HEK293 (cell line): ENCODE measurements around the gene ACTRT2.
A peak's percentile ranks its signal among the peaks of the same experiment; 100 is the strongest.

Source experiments
- CTCF ChIA-PET: fragments of 350-600 bp; formaldehyde crosslinking; extraction: SDS; loops from one replicate; lab custom pipeline; 2021; ENCODE audit warnings: antibody characterized with exemption; lab: Yijun Ruan, JAX
- POLR2A ChIA-PET: fragments of 300-600 bp; formaldehyde crosslinking; extraction: SDS; loops from one replicate; lab custom pipeline; 2020; ENCODE audit warnings: antibody characterized with exemption, inconsistent platforms; lab: Yijun Ruan, JAX
- H3K27ac ChIP-seq: fragments of 200-500 bp; sonication (Bioruptor generic); 2 replicates; pipeline ENCODE4 v1.5.1; 2014; ENCODE audit warnings: low read depth, low read length, control low read depth, inconsistent platforms; ENCODE audit errors: extremely low read depth
- H3K36me3 ChIP-seq, 2 experiments: fragments of 200-500 bp in 1 of 2; sonication (Bioruptor generic) in 1 of 2; 1 replicate in 1 of 2; 2 replicates in 1 of 2; pipeline ENCODE4 v1.5.1; 2014 to 2017; ENCODE audit warnings: inconsistent platforms in 2 of 2, low read length in 2 of 2; ENCODE audit not compliant: control insufficient read depth in 2 of 2, insufficient read depth in 1 of 2
- H3K4me1 ChIP-seq: fragments of 200-500 bp; sonication (Bioruptor generic); 2 replicates; pipeline ENCODE4 v1.5.1; 2014; ENCODE audit warnings: mild to moderate bottlenecking, low read length, inconsistent platforms; ENCODE audit not compliant: control insufficient read depth, insufficient read depth
- H3K4me3 ChIP-seq: 2 replicates; pipeline ENCODE4 v1.5.1; 2011; ENCODE audit warnings: low read depth, mild to moderate bottlenecking, control low read depth, low read length, moderate library complexity
- H3K9me3 ChIP-seq: fragments of 200-500 bp; sonication (Bioruptor generic); 2 replicates; pipeline ENCODE4 v1.5.1; 2014; ENCODE audit warnings: low read depth, low read length, inconsistent platforms; ENCODE audit not compliant: control insufficient read depth, insufficient read depth
- EGR2 ChIP-seq: fragments of 450-650 bp; formaldehyde crosslinking; IDR thresholded peaks from 2 replicates; pipeline ENCODE4 v1.5.1; 2016; ENCODE audit warnings: low read depth, missing biosample characterization, missing genetic modification characterization
- HOXD13 ChIP-seq: sonication (generic); formaldehyde crosslinking; IDR thresholded peaks from 2 replicates; pipeline ENCODE4 v1.8.0; 2022; ENCODE audit warnings: missing genetic modification reagents, borderline replicate concordance
- IKZF3 ChIP-seq: fragments of 450-650 bp; IDR thresholded peaks from 2 replicates; pipeline ENCODE4 v1.5.0; 2018; ENCODE audit warnings: missing biosample characterization, mild to moderate bottlenecking, missing genetic modification characterization, moderate library complexity
- KLF10 ChIP-seq: fragments of 450-650 bp; IDR thresholded peaks from 2 replicates; pipeline ENCODE4 v1.5.1; 2018; ENCODE audit warnings: missing biosample characterization, mild to moderate bottlenecking, missing genetic modification characterization
- KLF16 ChIP-seq: fragments of 450-650 bp; formaldehyde crosslinking; IDR thresholded peaks from 2 replicates; pipeline ENCODE4 v1.5.1; 2017; ENCODE audit warnings: missing biosample characterization, missing genetic modification characterization
- OVOL3 ChIP-seq: fragments of 450-650 bp; formaldehyde crosslinking; IDR thresholded peaks from 2 replicates; pipeline ENCODE4 v1.5.1; 2016; ENCODE audit warnings: missing biosample characterization, missing genetic modification characterization
- REPIN1 ChIP-seq: fragments of 450-650 bp; formaldehyde crosslinking; IDR thresholded peaks from 2 replicates; pipeline ENCODE4 v1.5.1; 2017; ENCODE audit warnings: missing biosample characterization, missing genetic modification characterization, low read depth
- SCRT2 ChIP-seq: fragments of 450-650 bp; formaldehyde crosslinking; IDR thresholded peaks from 2 replicates; pipeline ENCODE4 v1.5.1; 2016; ENCODE audit warnings: missing biosample characterization, missing genetic modification characterization
- SETDB1 ChIP-seq: IDR thresholded peaks from one replicate; pipeline ENCODE4 v1.6.1; 2017; ENCODE audit warnings: mild to moderate bottlenecking, low read length, moderate library complexity, mixed read lengths; ENCODE audit not compliant: insufficient read length
- SP7 ChIP-seq: fragments of 450-650 bp; formaldehyde crosslinking; IDR thresholded peaks from 2 replicates; pipeline ENCODE4 v1.5.1; 2016; ENCODE audit warnings: missing biosample characterization, missing genetic modification characterization
- YY2 ChIP-seq: fragments of 450-650 bp; formaldehyde crosslinking; IDR thresholded peaks from 2 replicates; pipeline ENCODE4 v1.5.1; 2016; ENCODE audit warnings: missing biosample characterization, missing genetic modification characterization
- ZFHX2 ChIP-seq: fragments of 450-650 bp; formaldehyde crosslinking; conservative IDR thresholded peaks from 2 replicates; pipeline ENCODE4 v1.5.1; 2016; ENCODE audit warnings: missing biosample characterization, missing genetic modification characterization
- ZNF24 ChIP-seq: fragments of 450-650 bp; formaldehyde crosslinking; IDR thresholded peaks from 2 replicates; pipeline ENCODE4 v1.5.1; 2016; ENCODE audit warnings: missing biosample characterization, missing genetic modification characterization
- ZNF324 ChIP-seq: fragments of 450-650 bp; formaldehyde crosslinking; IDR thresholded peaks from 2 replicates; pipeline ENCODE4 v1.5.1; 2016; ENCODE audit warnings: missing biosample characterization, missing genetic modification characterization
- ZNF416 ChIP-seq: fragments of 450-650 bp; formaldehyde crosslinking; IDR thresholded peaks from 2 replicates; pipeline ENCODE4 v1.5.1; 2016; ENCODE audit warnings: missing biosample characterization, missing genetic modification characterization
- ZNF423 ChIP-seq: fragments of 450-650 bp; formaldehyde crosslinking; IDR thresholded peaks from 2 replicates; pipeline ENCODE4 v1.5.1; 2016; ENCODE audit warnings: missing biosample characterization, missing genetic modification characterization
- ZNF529 ChIP-seq: fragments of 450-650 bp; formaldehyde crosslinking; IDR thresholded peaks from 2 replicates; pipeline ENCODE4 v1.5.1; 2017; ENCODE audit warnings: missing genetic modification characterization, missing biosample characterization; ENCODE audit not compliant: insufficient replicate concordance
- ZNF596 ChIP-seq: fragments of 450-650 bp; IDR thresholded peaks from 2 replicates; pipeline ENCODE4 v1.5.0; 2018; ENCODE audit warnings: missing biosample characterization, mild to moderate bottlenecking, missing genetic modification characterization, moderate library complexity
- ZNF621 ChIP-seq: fragments of 450-650 bp; formaldehyde crosslinking; IDR thresholded peaks from 2 replicates; pipeline ENCODE4 v1.5.1; 2017; ENCODE audit warnings: missing biosample characterization, missing genetic modification characterization
- ZNF624 ChIP-seq: fragments of 450-650 bp; formaldehyde crosslinking; IDR thresholded peaks from 2 replicates; pipeline ENCODE4 v1.5.1; 2017; ENCODE audit warnings: missing biosample characterization, missing genetic modification characterization
- ZNF654 ChIP-seq: fragments of 450-650 bp; formaldehyde crosslinking; IDR thresholded peaks from 2 replicates; pipeline ENCODE4 v1.5.1; 2016; ENCODE audit warnings: low read depth, missing biosample characterization, missing genetic modification characterization
- ZSCAN23 ChIP-seq: fragments of 450-650 bp; formaldehyde crosslinking; IDR thresholded peaks from 2 replicates; pipeline ENCODE4 v1.5.1; 2016; ENCODE audit warnings: missing biosample characterization, missing genetic modification characterization
- TF ChIP-seq, protein P1 (sequence below): fragments of 450-650 bp; formaldehyde crosslinking; IDR thresholded peaks from 2 replicates; pipeline ENCODE4 v1.5.1; 2016; ENCODE audit warnings: missing biosample characterization, missing genetic modification characterization
- TF ChIP-seq, protein P2 (sequence below): fragments of 450-650 bp; formaldehyde crosslinking; IDR thresholded peaks from 2 replicates; pipeline ENCODE4 v1.5.1; 2016; ENCODE audit warnings: missing biosample characterization, missing genetic modification characterization

Gene ACTRT2

DNA sequence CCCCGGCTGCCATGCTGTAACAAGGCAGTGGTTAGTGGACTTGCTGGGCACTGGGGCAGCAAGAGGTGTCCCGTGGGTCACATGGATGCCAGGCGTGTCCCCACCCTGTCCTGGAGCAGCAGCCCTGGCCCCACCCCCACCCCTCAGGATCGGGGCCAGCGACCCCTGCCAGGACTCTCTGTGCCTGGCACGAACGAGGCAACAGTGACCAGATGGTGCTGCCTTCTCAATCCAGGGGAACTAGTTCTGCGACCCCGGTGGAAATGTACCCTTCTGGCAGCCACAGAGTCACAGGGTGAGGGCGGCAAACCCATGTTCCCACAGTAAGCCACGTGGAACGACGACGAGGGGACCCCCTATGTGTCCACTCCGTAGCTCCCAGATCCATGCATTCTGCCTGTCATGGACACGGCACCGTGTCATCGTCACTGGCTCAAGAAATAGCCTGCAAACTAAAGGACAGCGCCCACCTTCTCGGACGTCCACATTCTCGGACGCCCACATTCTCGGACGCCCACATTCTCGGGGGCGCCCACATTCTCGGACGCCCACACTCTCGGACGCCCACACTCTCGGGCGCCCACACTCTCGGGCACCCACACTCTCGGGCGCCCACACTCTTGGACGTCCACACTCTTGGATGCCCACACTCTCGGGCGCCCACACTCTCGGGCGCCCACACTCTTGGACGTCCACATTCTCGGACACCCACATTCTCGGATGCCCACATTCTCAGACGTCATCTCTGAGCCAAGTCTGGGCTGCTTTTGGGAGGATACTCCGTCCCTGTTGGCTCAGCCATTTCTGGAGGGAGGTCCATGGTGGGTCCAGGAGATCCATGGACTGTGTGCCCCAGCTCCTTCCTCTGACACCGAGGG is 19.6 kb upstream of the ACTRT2 start:
- CTCF ChIA-PET, result no interaction called here
- no peaks in the 10 kb centered on the region for H3K4me1 ChIP-seq
- H3K4me3 ChIP-seq, result no peak overlapping the region

DNA sequence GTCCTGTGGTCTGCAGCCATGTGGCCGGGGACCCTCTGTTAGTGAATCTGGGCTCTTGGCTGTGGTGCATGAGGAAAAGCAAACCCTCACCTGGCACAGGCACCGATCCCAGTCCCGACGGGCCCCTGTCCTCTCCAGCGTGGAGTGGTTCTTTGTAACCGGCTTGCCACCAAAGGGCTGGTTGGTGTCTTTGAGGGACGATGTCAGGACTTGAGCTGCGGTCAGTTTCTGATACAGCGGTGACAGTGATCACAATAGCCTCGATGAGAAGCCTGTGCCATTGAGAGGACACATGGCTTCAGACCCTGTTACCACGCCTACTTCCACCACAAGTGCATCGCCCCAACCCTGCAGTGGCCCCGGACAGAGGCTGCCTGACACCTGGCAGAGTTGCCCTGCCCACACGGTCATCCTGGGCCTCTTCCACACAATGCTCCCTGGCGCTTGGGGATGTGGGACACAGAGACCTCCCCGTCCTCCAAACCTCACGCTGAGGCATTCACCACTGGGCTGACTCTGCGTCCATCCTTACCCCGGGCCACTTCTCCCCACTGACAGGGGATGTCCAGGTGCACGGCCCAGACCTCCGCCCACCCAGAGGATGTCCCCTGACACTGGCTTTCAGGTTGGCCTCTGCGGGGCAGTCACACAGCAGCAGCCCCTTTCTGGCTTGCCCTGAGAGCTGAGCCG is 18.8 kb upstream of the ACTRT2 start:
- TF ChIP-seq ZNF24 (tag by site-specific recombination) (no peak), OVOL3 (tag by site-specific recombination) (no peak), REPIN1 (no peak), SCRT2 (tag by site-specific recombination) (no peak), KLF10 (tag by site-specific recombination) (no peak), ZNF624 (tag by site-specific recombination) (no peak), ZNF621 (tag by site-specific recombination) (no peak), ZNF416 (tag by site-specific recombination) (no peak), ZNF529 (no peak), ZNF324 (tag by site-specific recombination) (no peak), ZNF423 (tag by site-specific recombination) (no peak), ZNF596 (tag by site-specific recombination) (no peak), HOXD13 (CRISPR knock-in tag) (no peak), ZSCAN23 (tag by site-specific recombination) (no peak), SP7 (tag by site-specific recombination) (no peak), IKZF3 (tag by site-specific recombination) (no peak), KLF16 (tag by site-specific recombination) (no peak), ZNF654 (tag by site-specific recombination) (no peak)
- TF ChIP-seq, protein P1, sequence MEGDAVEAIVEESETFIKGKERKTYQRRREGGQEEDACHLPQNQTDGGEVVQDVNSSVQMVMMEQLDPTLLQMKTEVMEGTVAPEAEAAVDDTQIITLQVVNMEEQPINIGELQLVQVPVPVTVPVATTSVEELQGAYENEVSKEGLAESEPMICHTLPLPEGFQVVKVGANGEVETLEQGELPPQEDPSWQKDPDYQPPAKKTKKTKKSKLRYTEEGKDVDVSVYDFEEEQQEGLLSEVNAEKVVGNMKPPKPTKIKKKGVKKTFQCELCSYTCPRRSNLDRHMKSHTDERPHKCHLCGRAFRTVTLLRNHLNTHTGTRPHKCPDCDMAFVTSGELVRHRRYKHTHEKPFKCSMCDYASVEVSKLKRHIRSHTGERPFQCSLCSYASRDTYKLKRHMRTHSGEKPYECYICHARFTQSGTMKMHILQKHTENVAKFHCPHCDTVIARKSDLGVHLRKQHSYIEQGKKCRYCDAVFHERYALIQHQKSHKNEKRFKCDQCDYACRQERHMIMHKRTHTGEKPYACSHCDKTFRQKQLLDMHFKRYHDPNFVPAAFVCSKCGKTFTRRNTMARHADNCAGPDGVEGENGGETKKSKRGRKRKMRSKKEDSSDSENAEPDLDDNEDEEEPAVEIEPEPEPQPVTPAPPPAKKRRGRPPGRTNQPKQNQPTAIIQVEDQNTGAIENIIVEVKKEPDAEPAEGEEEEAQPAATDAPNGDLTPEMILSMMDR, result no peak
- TF ChIP-seq, protein P2, sequence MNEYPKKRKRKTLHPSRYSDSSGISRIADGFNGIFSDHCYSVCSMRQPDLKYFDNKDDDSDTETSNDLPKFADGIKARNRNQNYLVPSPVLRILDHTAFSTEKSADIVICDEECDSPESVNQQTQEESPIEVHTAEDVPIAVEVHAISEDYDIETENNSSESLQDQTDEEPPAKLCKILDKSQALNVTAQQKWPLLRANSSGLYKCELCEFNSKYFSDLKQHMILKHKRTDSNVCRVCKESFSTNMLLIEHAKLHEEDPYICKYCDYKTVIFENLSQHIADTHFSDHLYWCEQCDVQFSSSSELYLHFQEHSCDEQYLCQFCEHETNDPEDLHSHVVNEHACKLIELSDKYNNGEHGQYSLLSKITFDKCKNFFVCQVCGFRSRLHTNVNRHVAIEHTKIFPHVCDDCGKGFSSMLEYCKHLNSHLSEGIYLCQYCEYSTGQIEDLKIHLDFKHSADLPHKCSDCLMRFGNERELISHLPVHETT, result no peak
- H3K4me1 ChIP-seq, result no peaks in the 10 kb centered on the region
- no peaks in the 10 kb centered on the region for H3K36me3 ChIP-seq
- H3K27ac ChIP-seq, result no peak overlapping the region
- no peaks in the 10 kb centered on the region for H3K9me3 ChIP-seq
- no peak overlapping the region for H3K4me3 ChIP-seq
- CTCF ChIA-PET, result interaction anchor here (1.8 kb wide), 1 partner anchor 10 kb away, joined by 5 read pairs; no protein-coding TSS in a partner anchor
- POLR2A ChIA-PET, result no interaction called here

More for the DNA sequence above, 19.6 kb upstream of the ACTRT2 start:
- POLR2A ChIA-PET, result no interaction called here
- no peaks in the 10 kb centered on the region for H3K9me3 ChIP-seq
- TF ChIP-seq ZFHX2 (peak; percentile 61), YY2 (tag by site-specific recombination) (no peak), EGR2 (tag by site-specific recombination) (0 out of 2 replicates have a peak, but pooled peaks have one; percentile 22), SETDB1 (no peak)
- H3K36me3 ChIP-seq, result no peaks in the 10 kb centered on the region
- H3K27ac ChIP-seq, result no peak overlapping the region
